CD4-positive, alpha-beta T cell treated with Interleukin-6 at 100 ng/mL for 8 hours (primary cell): ENCODE measurements around the gene BORCS5.

Experiments used
- DNase-seq: peaks from one replicate; pipeline ENCODE4 v3.0.0-alpha.2; 2020; ENCODE audit warnings: mixed read lengths, low spot score

BORCS5 gene

GRCh38 chr12:12433203-12433731 is 76.4 kb downstream of the BORCS5 start:
- no peak for DNase-seq

- no peak for DNase-seq
Observed at GRCh38 chr12:12436831-12437345, 80.0 kb downstream of the BORCS5 start.

GRCh38 chr12:12439636-12440035 is 82.8 kb downstream of the BORCS5 start:
- peak; percentile 73 for DNase-seq

GRCh38 chr12:12440784-12441428 is 84.0 kb downstream of the BORCS5 start:
- no peak for DNase-seq

GRCh38 chr12:12441429-12441807 is 84.5 kb downstream of the BORCS5 start:
- DNase-seq = no peak

- DNase-seq = peak; percentile 69
Observed at GRCh38 chr12:12441843-12442461, 85.1 kb downstream of the BORCS5 start.

GRCh38 chr12:12442548-12443071 is 85.7 kb downstream of the BORCS5 start:
- peak; percentile 15 for DNase-seq

- DNase-seq = no peak
Observed at GRCh38 chr12:12443431-12443878, 86.6 kb downstream of the BORCS5 start.

- peak; percentile 23 for DNase-seq
Observed at GRCh38 chr12:12445165-12445881, 88.4 kb downstream of the BORCS5 start.

GRCh38 chr12:12445882-12446181 is 89.0 kb downstream of the BORCS5 start:
- DNase-seq = no peak

- DNase-seq = no peak
Observed at GRCh38 chr12:12446786-12447185, 89.9 kb downstream of the BORCS5 start.

GRCh38 chr12:12447236-12447635 is 90.4 kb downstream of the BORCS5 start:
- no peak for DNase-seq

GRCh38 chr12:12447837-12448236 is 91.0 kb downstream of the BORCS5 start:
- no peak for DNase-seq

- DNase-seq = no peak
Observed at GRCh38 chr12:12449533-12450025, 92.7 kb downstream of the BORCS5 start.

GRCh38 chr12:12450043-12450471 is 93.2 kb downstream of the BORCS5 start:
- no peak for DNase-seq

GRCh38 chr12:12451098-12451497 is 94.2 kb downstream of the BORCS5 start:
- no peak for DNase-seq

- DNase-seq = no peak
Observed at GRCh38 chr12:12452326-12452902, 95.5 kb downstream of the BORCS5 start.

- no peak for DNase-seq
Observed at GRCh38 chr12:12453635-12454034, 96.8 kb downstream of the BORCS5 start.

- DNase-seq = no peak
Observed at GRCh38 chr12:12454315-12454714, 97.4 kb downstream of the BORCS5 start.

- peak; percentile 30 for DNase-seq
Observed at GRCh38 chr12:12456637-12457036, 99.8 kb downstream of the BORCS5 start.

GRCh38 chr12:12460935-12461922 is 104.4 kb downstream of the BORCS5 start:
- DNase-seq = no peak
